HEK293T (cell line): ENCODE measurements around the gene CD164.

ENCODE experiments used
- CTCF ChIA-PET: fragments of 350-600 bp; formaldehyde crosslinking; extraction: SDS; loops from one replicate; lab custom pipeline; 2021; ENCODE audit warnings: antibody characterized with exemption, inconsistent platforms; lab: Yijun Ruan, JAX
- POLR2A ChIA-PET: fragments of 350-600 bp; formaldehyde crosslinking; extraction: SDS; loops from one replicate; lab custom pipeline; 2020; ENCODE audit warnings: antibody characterized with exemption, inconsistent platforms; lab: Yijun Ruan, JAX
- DNase-seq: peaks from one replicate; pipeline ENCODE4 v3.0.0; 2012; ENCODE audit warnings: mixed read lengths; ENCODE audit errors: extremely low spot score
- ARNT ChIP-seq: fragments of 450-650 bp; IDR thresholded peaks from 2 replicates; pipeline ENCODE4 v1.6.1; 2017; ENCODE audit warnings: mild to moderate bottlenecking
- BHLHE40 ChIP-seq: fragments of 450-650 bp; IDR thresholded peaks from 2 replicates; pipeline ENCODE4 v1.6.1; 2016; ENCODE audit warnings: mild to moderate bottlenecking, moderate library complexity, borderline replicate concordance
- CTBP1 ChIP-seq: fragments of 450-650 bp; IDR thresholded peaks from 2 replicates; pipeline ENCODE4 v1.6.1; 2016; ENCODE audit warnings: borderline replicate concordance
- ELF4 ChIP-seq: fragments of 450-650 bp; IDR thresholded peaks from 2 replicates; pipeline ENCODE4 v1.6.1; 2017; ENCODE audit warnings: antibody characterized with exemption
- FOXA1 ChIP-seq: fragments of 450-650 bp; IDR thresholded peaks from 2 replicates; pipeline ENCODE4 v1.6.1; 2016; ENCODE audit warnings: mild to moderate bottlenecking
- FOXK2 ChIP-seq: fragments of 450-650 bp; IDR thresholded peaks from 2 replicates; pipeline ENCODE4 v1.6.1; 2016; ENCODE audit warnings: mild to moderate bottlenecking
- FOXM1 ChIP-seq: fragments of 450-650 bp; IDR thresholded peaks from 2 replicates; pipeline ENCODE4 v1.6.1; 2017; ENCODE audit warnings: mild to moderate bottlenecking, borderline replicate concordance
- HDGF ChIP-seq: fragments of 450-650 bp; IDR thresholded peaks from 2 replicates; pipeline ENCODE4 v1.6.1; 2017; ENCODE audit warnings: antibody characterized with exemption, borderline replicate concordance
- L3MBTL2 ChIP-seq: fragments of 450-650 bp; conservative IDR thresholded peaks from 2 replicates; pipeline ENCODE4 v1.6.1; 2016; ENCODE audit warnings: mild to moderate bottlenecking
- LEF1 ChIP-seq: fragments of 450-650 bp; IDR thresholded peaks from 2 replicates; pipeline ENCODE4 v1.6.1; 2017; ENCODE audit warnings: mild to moderate bottlenecking, borderline replicate concordance
- PKNOX1 ChIP-seq: fragments of 450-650 bp; IDR thresholded peaks from 2 replicates; pipeline ENCODE4 v1.6.1; 2016
- SP1 ChIP-seq: fragments of 450-650 bp; IDR thresholded peaks from 2 replicates; pipeline ENCODE4 v1.6.1; 2017
- SUZ12 ChIP-seq: fragments of 450-650 bp; IDR thresholded peaks from 2 replicates; pipeline ENCODE4 v1.6.1; 2016; ENCODE audit warnings: mild to moderate bottlenecking
- TARDBP ChIP-seq: fragments of 450-650 bp; IDR thresholded peaks from 2 replicates; pipeline ENCODE4 v1.6.1; 2016
- ZNF384 ChIP-seq: fragments of 450-650 bp; IDR thresholded peaks from 2 replicates; pipeline ENCODE4 v1.6.1; 2016

The CD164 gene

GRCh38 chr6:109393157-109393885, 11.1 kb upstream of the CD164 start:
- POLR2A ChIA-PET = interaction anchor here (1.0 to 3.4 kb wide), 2 partner anchors 10 to 12 kb away, joined by 3 to 18 read pairs; partner anchors contain the start of gene CD164
- TF ChIP-seq LEF1 (no peak), TARDBP (no peak), FOXA1 (no peak), SUZ12 (no peak), L3MBTL2 (no peak), PKNOX1 (no peak), SP1 (no peak), FOXK2 (no peak), ZNF384 (no peak)
- CTCF ChIA-PET = interaction anchor here (0.8 to 1.9 kb wide), 5 partner anchors 9 to 206 kb away, joined by 3 to 7 read pairs (median 5); no protein-coding TSS in a partner anchor
- no peak for DNase-seq

- TF ChIP-seq HDGF (no peak), TARDBP (no peak), ARNT (no peak), L3MBTL2 (no peak), LEF1 (no peak), FOXK2 (no peak)
- DNase-seq = no peak
- POLR2A ChIA-PET = no interaction called here
- CTCF ChIA-PET = no interaction called here
These were observed 7.5 kb upstream of the CD164 start for GRCh38 chr6:109389650-109390274.

- TF ChIP-seq ZNF384 (no peak), FOXM1 (no peak), L3MBTL2 (no peak)
- CTCF ChIA-PET = no interaction called here
- DNase-seq = no peak
- POLR2A ChIA-PET = interaction anchor here (1.0 kb wide), 1 partner anchor 198 kb away, joined by 3 read pairs; no protein-coding TSS in a partner anchor
These were observed 6.0 kb upstream of the CD164 start for GRCh38 chr6:109388265-109388664.

- CTCF ChIA-PET = interaction anchor here (0.6 to 2.4 kb wide), 12 partner anchors 8 to 415 kb away, joined by 3 to 17 read pairs (median 4); no protein-coding TSS in a partner anchor
- no peak for DNase-seq
- POLR2A ChIA-PET = interaction anchor here (0.6 to 3.1 kb wide), 22 partner anchors 8 to 821 kb away, joined by 3 to 18 read pairs (median 4); partner anchors contain the start of genes CEP57L1, PPIL6, SESN1 and SMPD2
- TF ChIP-seq HDGF = no peak
- TF ChIP-seq LEF1 = no peak
- no peak for TF ChIP-seq PKNOX1
- TF ChIP-seq TARDBP = no peak
- TF ChIP-seq FOXK2 = no peak
- TF ChIP-seq ELF4 = no peak
- no peak for TF ChIP-seq L3MBTL2
- TF ChIP-seq FOXM1 = no peak
- TF ChIP-seq FOXA1 = no peak
These were observed 1.2 kb upstream of the CD164 start for GRCh38 chr6:109383438-109383940.

GRCh38 chr6:109382576-109383437, 540 bp upstream of the CD164 start:
- DNase-seq = peak; percentile 89
- TF ChIP-seq HDGF = no peak
- TF ChIP-seq L3MBTL2 = peak; percentile 75
- TF ChIP-seq TARDBP = no peak
- no peak for TF ChIP-seq SUZ12
- TF ChIP-seq SP1 = no peak
- no peak for TF ChIP-seq CTBP1
- TF ChIP-seq FOXM1 = peak; percentile 84; the same call in 1 of the 2 replicates
- TF ChIP-seq FOXA1 = no peak
- TF ChIP-seq ELF4 = peak; percentile 81
- TF ChIP-seq BHLHE40 = peak; percentile 94
- TF ChIP-seq ZNF384 = no peak
- TF ChIP-seq FOXK2 = no peak
- POLR2A ChIA-PET = interaction anchor here (0.6 to 3.1 kb wide), 29 partner anchors 9 to 820 kb away, joined by 3 to 18 read pairs (median 4); partner anchors contain the start of genes CEP57L1, PPIL6, SESN1 and SMPD2
- CTCF ChIA-PET = interaction anchor here (0.6 to 2.4 kb wide), 11 partner anchors 9 to 310 kb away, joined by 3 to 17 read pairs (median 4); no protein-coding TSS in a partner anchor

- POLR2A ChIA-PET = interaction anchor here (1.2 kb wide), 1 partner anchor 310 kb away, joined by 3 read pairs; no protein-coding TSS in a partner anchor
- DNase-seq = no peak
- TF ChIP-seq BHLHE40 (no peak), ELF4 (no peak)
- CTCF ChIA-PET = interaction anchor here (1.6 kb wide), 1 partner anchor 13 kb away, joined by 3 read pairs; no protein-coding TSS in a partner anchor
These were observed 1.1 kb downstream of the CD164 start for GRCh38 chr6:109381061-109381746.
